MM.1S (cell line): ENCODE results near the gene HSF2BP.

Experiments
- DNase-seq: peaks from one replicate; pipeline ENCODE4 v3.0.0-alpha.2; 2015
- H2AFZ ChIP-seq: fragments of 300-600 bp; sonication (generic); 2 replicates; pipeline ENCODE4 v1.6.0; 2016; ENCODE audit warnings: antibody characterized with exemption, low read length
- H3F3A ChIP-seq: fragments of 300-600 bp; sonication (generic); 2 replicates; pipeline ENCODE4 v1.6.1; 2016; ENCODE audit warnings: mild to moderate bottlenecking, antibody characterized with exemption, low read length, moderate library complexity, mixed read lengths; ENCODE audit not compliant: insufficient read depth
- H3K27ac ChIP-seq: fragments of 300-600 bp; sonication (generic); 2 replicates; pipeline ENCODE4 v1.5.1; 2016; ENCODE audit warnings: mild to moderate bottlenecking, low read length
- H3K27me3 ChIP-seq: fragments of 300-600 bp; sonication (generic); replicated peaks from 2 replicates; pipeline ENCODE4 v1.6.0; 2016; ENCODE audit warnings: low read length; ENCODE audit not compliant: insufficient read depth
- H3K36me3 ChIP-seq: fragments of 300-600 bp; sonication (generic); replicated peaks from 2 replicates; pipeline ENCODE4 v1.6.1; 2016; ENCODE audit warnings: mild to moderate bottlenecking, low read length, mixed read lengths; ENCODE audit not compliant: insufficient read depth
- H3K4me1 ChIP-seq: fragments of 300-600 bp; sonication (generic); 2 replicates; pipeline ENCODE4 v1.6.1; 2016; ENCODE audit warnings: low read length, mixed read lengths
- H3K4me2 ChIP-seq: fragments of 300-600 bp; sonication (generic); 2 replicates; pipeline ENCODE4 v1.6.0; 2016; ENCODE audit warnings: low read depth, low read length
- H3K4me3 ChIP-seq: fragments of 300-600 bp; sonication (generic); 2 replicates; pipeline ENCODE4 v1.5.1; 2016; ENCODE audit warnings: low read length, mixed read lengths
- H3K79me2 ChIP-seq: fragments of 300-600 bp; sonication (generic); 2 replicates; pipeline ENCODE4 v1.6.1; 2016; ENCODE audit warnings: mixed run types, low read length, mixed read lengths
- H3K9ac ChIP-seq: fragments of 300-600 bp; sonication (generic); 2 replicates; pipeline ENCODE4 v1.6.1; 2016; ENCODE audit warnings: low read length, mixed read lengths
- H3K9me2 ChIP-seq: fragments of 300-600 bp; sonication (generic); replicated peaks from 2 replicates; pipeline ENCODE4 v1.6.1; 2016; ENCODE audit warnings: mild to moderate bottlenecking, low read length, mixed read lengths; ENCODE audit not compliant: insufficient read depth
- H3K9me3 ChIP-seq: fragments of 300-600 bp; sonication (generic); replicated peaks from 2 replicates; pipeline ENCODE4 v1.6.1; 2016; ENCODE audit warnings: mild to moderate bottlenecking, low read length, mixed read lengths; ENCODE audit not compliant: insufficient read depth
- H4K20me1 ChIP-seq: fragments of 300-600 bp; sonication (generic); 2 replicates; pipeline ENCODE4 v1.6.1; 2016; ENCODE audit warnings: mild to moderate bottlenecking, low read length, moderate library complexity, mixed read lengths; ENCODE audit not compliant: insufficient read depth
- EZH2 ChIP-seq: fragments of 300-600 bp; sonication (generic); optimal IDR thresholded peaks from 2 replicates; pipeline ENCODE3; 2017; ENCODE audit warnings: low read depth, mild to moderate bottlenecking, antibody characterized with exemption, low read length, mixed read lengths
- EZH2phosphoT487 ChIP-seq: fragments of 300-600 bp; sonication (generic); IDR thresholded peaks from 2 replicates; pipeline ENCODE4 v1.6.1; 2018; ENCODE audit warnings: antibody characterized with exemption, low read length
- TF ChIP-seq, protein P1 (sequence below): fragments of 300-600 bp; sonication (generic); IDR thresholded peaks from 2 replicates; pipeline ENCODE4 v1.5.1; 2016; ENCODE audit warnings: antibody characterized with exemption, low read length, mixed read lengths

HSF2BP gene

DNA sequence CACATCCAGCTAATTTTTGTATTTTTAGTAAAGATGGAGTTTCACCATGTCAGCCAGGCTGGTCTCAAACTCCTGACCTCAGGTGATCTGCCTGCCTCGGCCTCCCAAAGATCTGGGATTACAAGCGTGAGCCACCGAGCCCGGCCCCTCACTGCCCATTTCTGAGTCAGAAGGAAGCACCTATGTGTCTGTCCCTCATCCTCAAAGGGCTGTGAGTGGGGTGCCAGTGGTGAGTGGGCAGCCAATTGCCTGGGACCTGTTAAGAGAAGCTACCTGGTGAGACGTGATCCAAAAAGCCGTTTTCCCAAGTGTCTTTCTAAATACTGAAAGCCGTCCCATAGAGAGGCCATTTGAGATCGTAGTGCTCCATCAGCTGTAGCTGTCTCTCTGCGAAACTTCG lies 32.5 kb upstream of the HSF2BP start:
- Histone ChIP-seq H3K79me2 (no peaks in the 10 kb centered on the region), H4K20me1 (no peaks in the 10 kb centered on the region), H3K9me2 (no peaks in the 10 kb centered on the region), H3K4me3 (no peak overlapping the region), H3K27ac (no peak overlapping the region), H3F3A (0 out of 2 replicates have a peak, but pooled peaks cover 2% of the 10 kb centered on the region), H3K4me1 (no peaks in the 10 kb centered on the region), H3K9ac (no peak overlapping the region), H3K9me3 (no peaks in the 10 kb centered on the region), H3K36me3 (peaks cover 9% of the 10 kb centered on the region), H2AFZ (no peak overlapping the region), H3K27me3 (no peaks in the 10 kb centered on the region), H3K4me2 (no peak overlapping the region)
- no peak for TF ChIP-seq EZH2
- TF ChIP-seq, protein P1, sequence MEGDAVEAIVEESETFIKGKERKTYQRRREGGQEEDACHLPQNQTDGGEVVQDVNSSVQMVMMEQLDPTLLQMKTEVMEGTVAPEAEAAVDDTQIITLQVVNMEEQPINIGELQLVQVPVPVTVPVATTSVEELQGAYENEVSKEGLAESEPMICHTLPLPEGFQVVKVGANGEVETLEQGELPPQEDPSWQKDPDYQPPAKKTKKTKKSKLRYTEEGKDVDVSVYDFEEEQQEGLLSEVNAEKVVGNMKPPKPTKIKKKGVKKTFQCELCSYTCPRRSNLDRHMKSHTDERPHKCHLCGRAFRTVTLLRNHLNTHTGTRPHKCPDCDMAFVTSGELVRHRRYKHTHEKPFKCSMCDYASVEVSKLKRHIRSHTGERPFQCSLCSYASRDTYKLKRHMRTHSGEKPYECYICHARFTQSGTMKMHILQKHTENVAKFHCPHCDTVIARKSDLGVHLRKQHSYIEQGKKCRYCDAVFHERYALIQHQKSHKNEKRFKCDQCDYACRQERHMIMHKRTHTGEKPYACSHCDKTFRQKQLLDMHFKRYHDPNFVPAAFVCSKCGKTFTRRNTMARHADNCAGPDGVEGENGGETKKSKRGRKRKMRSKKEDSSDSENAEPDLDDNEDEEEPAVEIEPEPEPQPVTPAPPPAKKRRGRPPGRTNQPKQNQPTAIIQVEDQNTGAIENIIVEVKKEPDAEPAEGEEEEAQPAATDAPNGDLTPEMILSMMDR: no peak
- TF ChIP-seq EZH2phosphoT487: no peak
- no peak for DNase-seq

DNA sequence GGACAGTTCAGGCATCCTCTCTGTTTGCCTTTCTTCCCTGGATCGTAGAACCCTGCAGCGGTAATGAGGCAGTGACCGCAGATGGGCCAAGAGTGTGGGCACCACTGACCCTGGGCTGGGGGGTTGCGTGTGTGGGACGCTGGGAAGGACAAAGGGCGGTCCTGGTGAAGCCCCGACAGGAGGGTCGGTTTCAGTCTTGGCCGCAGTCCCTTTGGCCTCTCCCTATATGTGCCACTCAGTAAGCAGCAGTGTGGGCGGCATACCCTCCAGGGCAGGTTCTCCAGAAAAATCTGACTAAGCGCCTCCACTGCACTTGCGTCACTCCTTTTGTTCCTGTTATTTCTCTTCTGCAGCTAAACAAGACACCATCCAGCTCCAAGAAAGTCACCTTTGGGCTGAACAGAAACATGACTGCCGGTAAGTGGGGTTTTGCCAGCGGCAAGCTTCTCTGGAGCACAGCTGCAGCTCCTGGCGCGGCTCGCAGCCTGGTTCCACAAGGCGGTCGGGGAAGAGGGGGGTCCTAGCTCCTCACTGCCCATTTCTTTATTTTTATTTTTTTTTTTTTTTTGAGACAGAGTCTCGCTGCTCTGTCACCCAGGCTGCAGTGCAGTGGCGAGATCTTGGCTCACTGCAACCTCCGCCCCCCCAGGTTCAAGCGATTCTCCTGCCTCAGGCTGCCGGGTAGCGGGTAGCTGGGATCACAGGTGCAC lies 32.0 kb upstream of the HSF2BP start:
- no peak for DNase-seq
- Histone ChIP-seq H2AFZ (no peak overlapping the region), H3K4me1 (no peaks in the 10 kb centered on the region), H3K79me2 (no peaks in the 10 kb centered on the region), H3K9me2 (no peaks in the 10 kb centered on the region), H3K4me3 (no peak overlapping the region), H3K27ac (no peak overlapping the region), H3F3A (no peaks in the 10 kb centered on the region), H3K9me3 (no peaks in the 10 kb centered on the region), H4K20me1 (no peaks in the 10 kb centered on the region), H3K36me3 (peaks cover 14% of the 10 kb centered on the region), H3K27me3 (no peaks in the 10 kb centered on the region), H3K9ac (no peak overlapping the region), H3K4me2 (no peak overlapping the region)
- TF ChIP-seq, protein P1: no peak
- TF ChIP-seq EZH2: no peak
- no peak for TF ChIP-seq EZH2phosphoT487

DNA sequence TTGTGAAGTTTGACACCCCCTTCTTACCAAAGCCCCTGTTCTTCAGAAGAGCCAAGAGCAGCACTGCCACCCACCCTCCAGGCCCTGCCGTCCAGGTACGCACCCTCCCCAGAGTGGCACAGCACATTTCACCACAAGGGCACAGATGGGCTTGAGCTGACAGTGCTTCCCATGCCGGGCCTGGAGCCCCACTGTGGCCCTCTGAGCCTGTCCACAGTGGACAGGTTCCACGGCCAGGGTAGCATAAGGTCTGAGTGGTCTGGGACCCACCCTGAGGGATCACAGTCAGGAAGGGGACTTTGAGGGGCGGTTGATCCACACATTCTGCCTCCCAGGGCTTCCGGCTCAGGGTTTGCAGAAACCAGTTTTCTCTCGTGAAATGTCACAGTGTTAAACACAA lies 31.1 kb upstream of the HSF2BP start:
- peaks cover 19% of the 10 kb centered on the region for H3K36me3 ChIP-seq

More for the DNA sequence above, 31.1 kb upstream of the HSF2BP start:
- Histone ChIP-seq H3K9ac (no peak overlapping the region), H3K4me1 (no peaks in the 10 kb centered on the region), H3K4me2 (no peak overlapping the region), H3K4me3 (no peak overlapping the region), H3K79me2 (no peaks in the 10 kb centered on the region), H2AFZ (no peak overlapping the region), H3K9me3 (no peaks in the 10 kb centered on the region), H3F3A (no peaks in the 10 kb centered on the region), H3K27me3 (no peaks in the 10 kb centered on the region), H3K27ac (no peak overlapping the region), H3K9me2 (no peaks in the 10 kb centered on the region), H4K20me1 (no peaks in the 10 kb centered on the region)
- TF ChIP-seq EZH2phosphoT487 (no peak), EZH2 (no peak)
- TF ChIP-seq, protein P1: no peak
- DNase-seq: no peak
